Right ventricle myocardium inferior (tissue), 1 donor: ENCODE measurements around the gene SOWAHC. TPM values are rescaled to one million over a fixed set of nuclear protein-coding genes. Genes with fewer than 3 reads are reported as not detected.
"Not testable (repeated sequence)": the region's sequence is repeated elsewhere in the genome, so short reads cannot be mapped to it uniquely, and the experiment has no call there.

Experiments used
- ATAC-seq: fragments of 200-7000 bp; cut with Tn5 transposase; one replicate; pipeline ENCODE4 v1.9.1; 2020; ENCODE audit warnings: mild to moderate bottlenecking, moderate library complexity
- DNase-seq: peaks from one replicate; pipeline ENCODE4 v3.0.0; 2021; ENCODE audit errors: missing footprints
- intact Hi-C: fragments of 100-400 bp; cut with DNase I; formaldehyde crosslinking; loops from one replicate; pipeline ENCODE4 v1.11.0; 2022
- long read RNA-seq: library from polyadenylated mRNA; unstranded; transcript quantifications from one replicate; pipeline ENCODE4 v2.0.0, GENCODE V29; 2021
- total RNA-seq: library from RNA; stranded (reverse); fragmentation: NEBNext Ultra II Directional; extraction: Animal tissue kit (Norgen Biotek cat#: 25700); gene quantifications from one replicate; pipeline ENCODE4 v1.2.1, GENCODE V29; 2021
- donor health status: DM: no; HTN: yes; CAD: no; lungs with severe emphysema.

SOWAHC gene
- 2.5 TPM for total RNA-seq
- long read RNA-seq, full-length matches to known transcripts, result 4 of 4 reads
- long read RNA-seq, partial matches to known transcripts, result 0 of 4 reads
- long read RNA-seq, other reads (novel, unspliced or antisense), result 0 of 4 reads

- DNase-seq, result peak; percentile 98
- peak; percentile 98 for ATAC-seq
- intact Hi-C loops, result loop anchor here (2.0 to 5.0 kb wide), 2 partner anchors 52 to 77 kb away; no protein-coding TSS in a partner anchor
These were observed at the start of gene SOWAHC, which contains the start of gene SEPTIN10 for GRCh38 chr2:109613922-109614714. Gene SOWAHC (plus strand): TSS chr2:109614364. CDS start chr2:109614490, 126 bp downstream. Gene SEPTIN10 (minus strand): TSS chr2:109613966. CDS start chr2:109613827, 139 bp downstream.

GRCh38 chr2:109575373-109575772 is 38.8 kb upstream of the SOWAHC start:
- intact Hi-C loops, result no loop called here
- no peak for ATAC-seq

GRCh38 chr2:109577630-109578029 is 36.5 kb upstream of the SOWAHC start:
- DNase-seq, ATAC-seq, intact Hi-C loops: not testable (repeated sequence)

More at GRCh38 chr2:109575373-109575772, 38.8 kb upstream of the SOWAHC start:
- DNase-seq, result no peak

- no peak for DNase-seq
- no peak for ATAC-seq
- intact Hi-C loops, result no loop called here
These were observed 31.0 kb upstream of the SOWAHC start for GRCh38 chr2:109582928-109583895.

GRCh38 chr2:109586687-109587086 is 27.5 kb upstream of the SOWAHC start:
- intact Hi-C loops, result no loop called here
- DNase-seq, result no peak
- no peak for ATAC-seq

GRCh38 chr2:109591206-109591605 is 23.0 kb upstream of the SOWAHC start:
- DNase-seq (no peak), ATAC-seq (no peak)
- intact Hi-C loops, result no loop called here

GRCh38 chr2:109592905-109593304 is 21.3 kb upstream of the SOWAHC start:
- intact Hi-C loops, result no loop called here
- DNase-seq (no peak), ATAC-seq (no peak)

- ATAC-seq (no peak), DNase-seq (no peak)
- intact Hi-C loops, result no loop called here
These were observed 19.8 kb upstream of the SOWAHC start for GRCh38 chr2:109594246-109594885.

- DNase-seq (no peak), ATAC-seq (no peak)
- intact Hi-C loops, result loop anchor here (5.0 kb wide), 1 partner anchor 33 kb away; no protein-coding TSS in a partner anchor
These were observed 18.5 kb upstream of the SOWAHC start for GRCh38 chr2:109595644-109596043.

- intact Hi-C loops, result loop anchor here (5.0 kb wide), 1 partner anchor 35 kb away; no protein-coding TSS in a partner anchor
- ATAC-seq (no peak), DNase-seq (no peak)
These were observed 16.9 kb upstream of the SOWAHC start for GRCh38 chr2:109597283-109597682.

GRCh38 chr2:109601783-109602182 is 12.4 kb upstream of the SOWAHC start:
- intact Hi-C loops, result loop anchor here (5.0 kb wide), 1 partner anchor 59 kb away; no protein-coding TSS in a partner anchor
- DNase-seq, result no peak
- no peak for ATAC-seq

GRCh38 chr2:109602617-109603188 is 11.5 kb upstream of the SOWAHC start:
- ATAC-seq (no peak), DNase-seq (no peak)
- intact Hi-C loops, result loop anchor here (5.0 kb wide), 1 partner anchor 60 kb away; no protein-coding TSS in a partner anchor

GRCh38 chr2:109604597-109604996 is 9.6 kb upstream of the SOWAHC start:
- peak; percentile 27 for ATAC-seq
- intact Hi-C loops, result loop anchor here (5.0 kb wide), 1 partner anchor 62 kb away; no protein-coding TSS in a partner anchor
- no peak for DNase-seq

GRCh38 chr2:109607766-109608165 is 6.4 kb upstream of the SOWAHC start:
- intact Hi-C loops, result no loop called here
- DNase-seq (no peak), ATAC-seq (no peak)

- intact Hi-C loops, result loop anchor here (5.0 kb wide), 1 partner anchor 47 kb away; no protein-coding TSS in a partner anchor
- DNase-seq, result no peak
- no peak for ATAC-seq
These were observed 4.7 kb upstream of the SOWAHC start for GRCh38 chr2:109609352-109610024.

GRCh38 chr2:109611467-109612095 is 2.6 kb upstream of the SOWAHC start:
- ATAC-seq, result no peak
- intact Hi-C loops, result loop anchor here (5.0 kb wide), 1 partner anchor 49 kb away; no protein-coding TSS in a partner anchor

More at GRCh38 chr2:109611467-109612095, 2.6 kb upstream of the SOWAHC start:
- DNase-seq, result no peak
